ENCODE data around the gene LRP1.
A peak's percentile ranks its signal among the peaks of the same experiment; 100 is the strongest.

DNA sequence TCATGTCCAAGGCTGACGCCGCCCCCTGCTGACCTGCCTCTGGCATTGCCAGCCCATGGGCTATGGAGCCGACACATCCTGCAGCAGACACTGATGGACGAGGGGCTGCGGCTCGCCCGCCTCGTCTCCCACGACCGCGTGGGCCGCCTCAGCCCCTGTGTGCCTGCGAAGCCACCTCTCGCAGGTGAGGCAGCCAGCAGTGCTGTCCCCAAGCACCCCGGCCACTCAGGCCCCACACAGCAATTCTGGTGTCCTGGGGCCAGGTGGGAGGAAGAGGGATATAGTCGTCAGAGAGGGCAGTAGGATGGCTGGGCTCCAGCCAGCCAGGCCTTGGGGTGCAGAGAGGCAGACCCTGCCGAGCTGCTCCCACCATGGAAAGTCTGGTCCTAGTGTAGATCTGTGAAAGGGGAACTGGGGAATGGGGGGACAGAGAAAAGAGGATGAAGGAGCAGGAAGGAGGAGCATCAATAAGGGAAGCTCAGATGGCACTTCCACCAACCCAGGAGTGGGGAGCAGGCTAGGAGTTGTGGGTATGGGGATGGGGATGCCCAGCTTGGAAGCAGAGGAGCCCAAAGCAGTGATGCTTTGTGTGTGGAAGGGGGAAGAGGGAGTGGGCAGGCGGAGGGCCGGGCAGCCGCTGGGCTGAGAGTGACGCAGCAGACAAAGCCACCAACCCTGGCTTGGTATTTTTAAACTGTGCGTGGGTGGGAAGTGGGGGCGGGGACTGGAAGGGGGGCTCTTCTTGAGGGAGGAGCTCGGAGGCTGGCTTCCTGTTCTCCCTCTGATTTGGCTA, 34.7 kb upstream of the LRP1 start:
- TF ChIP-seq, protein P1, sequence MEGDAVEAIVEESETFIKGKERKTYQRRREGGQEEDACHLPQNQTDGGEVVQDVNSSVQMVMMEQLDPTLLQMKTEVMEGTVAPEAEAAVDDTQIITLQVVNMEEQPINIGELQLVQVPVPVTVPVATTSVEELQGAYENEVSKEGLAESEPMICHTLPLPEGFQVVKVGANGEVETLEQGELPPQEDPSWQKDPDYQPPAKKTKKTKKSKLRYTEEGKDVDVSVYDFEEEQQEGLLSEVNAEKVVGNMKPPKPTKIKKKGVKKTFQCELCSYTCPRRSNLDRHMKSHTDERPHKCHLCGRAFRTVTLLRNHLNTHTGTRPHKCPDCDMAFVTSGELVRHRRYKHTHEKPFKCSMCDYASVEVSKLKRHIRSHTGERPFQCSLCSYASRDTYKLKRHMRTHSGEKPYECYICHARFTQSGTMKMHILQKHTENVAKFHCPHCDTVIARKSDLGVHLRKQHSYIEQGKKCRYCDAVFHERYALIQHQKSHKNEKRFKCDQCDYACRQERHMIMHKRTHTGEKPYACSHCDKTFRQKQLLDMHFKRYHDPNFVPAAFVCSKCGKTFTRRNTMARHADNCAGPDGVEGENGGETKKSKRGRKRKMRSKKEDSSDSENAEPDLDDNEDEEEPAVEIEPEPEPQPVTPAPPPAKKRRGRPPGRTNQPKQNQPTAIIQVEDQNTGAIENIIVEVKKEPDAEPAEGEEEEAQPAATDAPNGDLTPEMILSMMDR (IDR thresholded peaks at IDR 0.05) = peak in 2 of 4 experiments; percentile 51 to 70
- TF ChIP-seq POLR2A (IDR thresholded peaks at IDR 0.05) (no peak), POLR2AphosphoS5 (IDR thresholded peaks at IDR 0.05) (no peak)

Data from gastroesophageal sphincter (tissue), 3 donors.